CD4-positive, alpha-beta T cell treated with Interferon alpha-2 for 1 hour (primary cell): ENCODE data around the gene NT5C3A.
"Not testable (repeated sequence)": the region's sequence is repeated elsewhere in the genome, so short reads cannot be mapped to it uniquely, and the experiment has no call there.

ENCODE experiments used
- DNase-seq, 2 donors: peaks; one replicate each; pipeline ENCODE4 v3.0.0-alpha.2; 2020 to 2022

The NT5C3A gene

GRCh38 chr7:32971967-32972366, 90.6 kb downstream of the NT5C3A start:
- DNase-seq = not testable (repeated sequence)

GRCh38 chr7:32967268-32967582, 95.4 kb downstream of the NT5C3A start:
- not testable (repeated sequence) for DNase-seq

DNA sequence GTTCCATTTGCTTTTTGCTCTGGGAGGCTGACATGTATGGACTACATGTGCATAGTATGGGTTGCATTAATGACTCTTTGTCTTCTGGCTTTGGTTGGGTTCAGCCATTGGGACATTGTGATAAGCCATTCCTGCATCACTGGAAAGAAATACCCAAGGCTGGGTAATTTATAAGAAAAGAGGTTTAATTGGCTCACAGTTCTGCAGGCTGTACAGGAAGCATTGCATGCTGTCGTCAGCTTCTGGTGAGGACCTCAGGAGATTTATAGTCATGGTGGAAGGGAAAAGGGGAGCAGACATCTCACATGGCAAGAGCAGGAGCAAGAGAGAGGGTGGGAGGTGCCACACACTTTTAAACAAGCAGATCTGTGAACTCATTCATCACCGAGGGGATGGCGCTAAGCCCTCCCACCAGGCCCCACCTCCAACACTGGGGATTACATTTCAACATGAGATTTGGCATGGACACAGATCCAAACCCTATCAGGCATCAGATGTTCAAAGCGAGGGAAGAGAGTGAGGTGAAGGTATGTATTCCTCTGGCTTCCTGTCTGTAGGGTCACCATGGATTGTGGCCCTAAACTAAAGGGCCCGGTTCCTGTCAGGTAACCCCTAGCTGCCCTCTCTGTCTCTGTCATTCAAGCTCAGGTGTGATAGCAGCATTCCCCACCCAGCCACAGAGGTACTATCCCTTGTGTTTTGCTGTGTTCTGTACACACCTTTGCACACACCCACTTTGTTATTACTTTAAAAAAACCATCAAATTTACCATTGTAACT, 95.9 kb downstream of the NT5C3A start:
- not testable (repeated sequence) for DNase-seq

DNA sequence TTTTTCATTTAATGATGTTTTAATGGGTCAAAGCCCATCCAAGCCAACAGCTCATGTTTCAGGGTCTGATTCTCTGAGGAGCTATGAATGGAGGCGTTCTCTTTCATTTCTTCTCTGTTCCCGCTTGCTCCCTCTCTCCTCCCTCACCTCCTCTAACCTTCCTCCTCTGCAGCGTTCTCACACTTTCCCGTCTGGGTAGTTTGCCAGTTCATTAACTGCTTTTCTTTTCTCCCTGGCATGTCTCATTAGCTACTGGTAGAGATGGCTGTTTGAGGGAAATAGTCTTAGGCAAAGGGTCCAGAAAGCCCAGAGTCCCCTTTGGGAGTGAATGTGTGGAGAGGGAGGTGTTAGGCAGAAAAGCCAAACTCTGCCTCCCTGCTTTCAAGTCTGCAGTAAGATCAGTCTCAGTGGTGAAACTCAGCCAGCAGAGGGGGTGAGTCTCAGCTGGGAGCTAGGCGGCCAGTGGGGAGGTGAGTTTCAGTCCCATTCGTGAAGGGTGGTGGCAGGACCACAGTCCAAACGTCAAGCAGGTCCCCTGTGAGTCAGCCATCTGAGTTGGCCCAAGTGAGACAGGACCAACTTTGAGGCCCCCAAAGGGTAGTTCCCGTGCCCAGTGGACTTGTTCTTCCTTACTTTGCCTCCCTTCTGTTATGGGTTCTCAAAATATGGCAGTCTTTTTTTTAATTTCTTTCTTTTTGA, 98.0 kb downstream of the NT5C3A start:
- DNase-seq = peak in 1 of 2 donors; percentile 6
